CD4-positive, alpha-beta T cell (primary cell): Measurements from ENCODE around the gene TAOK1. TPM values are rescaled to one million over a fixed set of nuclear protein-coding genes. Genes with fewer than 3 reads are reported as not detected.
A peak's percentile ranks its signal among the peaks of the same experiment; 100 is the strongest.

Experiments used
- ATAC-seq: fragments of 200-7000 bp; cut with Tn5 transposase; one replicate; pipeline ENCODE4 v1.10.0; 2022; ENCODE audit warnings: mild to moderate bottlenecking; ENCODE audit not compliant: poor library complexity
- CTCF ChIA-PET: fragments of 350-600 bp; sonication (Branson Sonifier 250); formaldehyde crosslinking; loops from one replicate; lab custom pipeline; 2021; ENCODE audit warnings: antibody characterized with exemption, inconsistent platforms; lab: Charles Lee
- POLR2A ChIA-PET: fragments of 350-600 bp; sonication (Branson Sonifier 250); formaldehyde crosslinking; loops from one replicate; lab custom pipeline; 2021; ENCODE audit warnings: antibody characterized with exemption, inconsistent platforms; lab: Charles Lee
- DNase-seq, 14 experiments: peaks; one replicate each; pipeline ENCODE4 v3.0.0-alpha.2; 2013 to 2020; ENCODE audit warnings: mixed read lengths in 2 of 14
- H3K27ac ChIP-seq, 2 donors: one replicate each; pipeline versions ENCODE4 v1.5.1 to v1.7.0; 2013; ENCODE audit warnings: low read length in 2 of 2, low read depth in 1 of 2, mild to moderate bottlenecking in 1 of 2
- H3K27me3 ChIP-seq, 2 experiments: 1 replicate in 1 of 2; 2 replicates in 1 of 2; pipeline versions ENCODE4 v1.6.1 to v1.7.0; 2013; ENCODE audit warnings: low read length in 2 of 2, control low read depth in 1 of 2, mild to moderate bottlenecking in 1 of 2, moderate library complexity in 1 of 2; ENCODE audit not compliant: insufficient read depth in 2 of 2, control insufficient read depth in 1 of 2
- H3K36me3 ChIP-seq: one replicate; pipeline ENCODE4 v1.6.1; 2013; ENCODE audit warnings: low read length, control low read depth; ENCODE audit not compliant: insufficient read depth
- H3K4me1 ChIP-seq: one replicate; pipeline ENCODE4 v1.6.1; 2013; ENCODE audit warnings: low read length, control low read depth; ENCODE audit not compliant: insufficient read depth
- H3K4me3 ChIP-seq: one replicate; pipeline ENCODE4 v1.5.1; 2013; ENCODE audit warnings: mild to moderate bottlenecking, low read length, moderate library complexity
- H3K9me3 ChIP-seq, 2 experiments: 1 replicate in 1 of 2; 2 replicates in 1 of 2; pipeline versions ENCODE4 v1.6.1 to v1.7.0; 2013; ENCODE audit warnings: low read length in 2 of 2, mild to moderate bottlenecking in 2 of 2, control low read depth in 1 of 2, moderate library complexity in 1 of 2; ENCODE audit not compliant: control insufficient read depth in 1 of 2, insufficient read depth in 1 of 2
- H3K27ac Mint-ChIP-seq: one replicate; pipeline ENCODE4 v1.8.0; 2020; ENCODE audit warnings: mixed read lengths
- H3K27me3 Mint-ChIP-seq: one replicate; pipeline ENCODE4 v1.8.0; 2021; ENCODE audit warnings: mixed read lengths
- H3K36me3 Mint-ChIP-seq: one replicate; pipeline ENCODE4 v1.8.0; 2021; ENCODE audit warnings: low read depth, mixed read lengths
- H3K4me1 Mint-ChIP-seq: one replicate; pipeline ENCODE4 v1.8.0; 2021; ENCODE audit warnings: low read depth, mixed read lengths
- H3K4me3 Mint-ChIP-seq: one replicate; pipeline ENCODE4 v1.8.0; 2020; ENCODE audit warnings: mild to moderate bottlenecking, mixed read lengths
- H3K9me3 Mint-ChIP-seq: one replicate; pipeline ENCODE4 v1.8.0; 2020; ENCODE audit warnings: mixed read lengths
- intact Hi-C, 2 experiments: fragments of 100-400 bp; cut with DNase I in 1 of 2; cut with micrococcal nuclease in 1 of 2; formaldehyde crosslinking; loops; one replicate each; pipeline versions ENCODE4 v1.15.1 to v1.9.0; 2023 to 2025; cut with DNase I, micrococcal nuclease
- total RNA-seq, 174 experiments: library from RNA in 2 of 174; stranded (reverse) in 2 of 174; gene quantifications; one replicate each; pipeline ENCODE4 v1.2.3 and lab custom pipeline; 2021 to 2026
- TF ChIP-seq, protein P1 (sequence below): fragments of 200-600 bp; IDR thresholded peaks from one replicate; pipeline ENCODE4 v1.8.0; 2022; ENCODE audit warnings: antibody characterized with exemption, mild to moderate bottlenecking

Gene TAOK1
- total RNA-seq, 2 experiments from 2014 or later, result 33.1 to 33.8 TPM

DNA sequence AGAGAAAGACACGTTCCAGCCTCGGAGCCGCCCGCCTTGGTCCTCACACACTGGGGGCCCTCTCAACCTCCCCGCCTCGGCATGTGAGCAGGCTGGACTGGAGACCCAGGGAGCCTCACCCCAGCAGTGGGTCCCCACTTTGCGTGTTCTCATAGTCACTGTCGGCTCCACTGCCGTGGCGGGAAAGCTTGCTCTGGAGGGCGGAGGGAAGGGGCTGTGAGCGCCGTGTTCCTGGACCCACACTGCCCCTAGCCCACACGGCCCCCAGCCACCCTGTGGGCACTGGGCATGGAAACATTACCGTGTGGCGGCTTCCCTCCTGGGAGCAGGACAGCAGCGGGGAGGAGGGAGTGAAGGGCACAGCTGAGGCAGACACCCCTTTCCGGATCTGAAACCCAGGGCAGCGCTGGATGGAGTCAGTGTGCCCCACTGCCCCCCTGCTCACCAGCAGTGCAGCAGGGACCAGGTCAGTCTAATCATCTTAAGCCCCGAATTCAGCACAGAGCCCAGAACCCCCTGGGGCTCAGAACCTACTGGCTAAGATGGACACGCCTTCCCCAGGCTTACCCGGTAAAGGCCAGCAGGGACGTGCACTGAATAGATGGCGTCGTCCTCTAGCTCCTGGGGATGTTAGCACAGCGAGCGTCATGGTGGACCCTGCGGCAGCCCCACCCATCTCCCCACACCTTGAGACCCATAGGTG, 185.5 kb downstream of the TAOK1 start:
- Histone ChIP-seq H3K27me3 (no peaks in the 10 kb centered on the region), H3K27ac (no peak overlapping the region), H3K4me3 (no peak overlapping the region), H3K9me3 (no peaks in the 10 kb centered on the region), H3K4me1 (peaks cover 13% of the 10 kb centered on the region), H3K36me3 (peaks cover 71% of the 10 kb centered on the region)
- peak in 1 of 14 experiments; percentile 21 for DNase-seq
- TF ChIP-seq, protein P1, sequence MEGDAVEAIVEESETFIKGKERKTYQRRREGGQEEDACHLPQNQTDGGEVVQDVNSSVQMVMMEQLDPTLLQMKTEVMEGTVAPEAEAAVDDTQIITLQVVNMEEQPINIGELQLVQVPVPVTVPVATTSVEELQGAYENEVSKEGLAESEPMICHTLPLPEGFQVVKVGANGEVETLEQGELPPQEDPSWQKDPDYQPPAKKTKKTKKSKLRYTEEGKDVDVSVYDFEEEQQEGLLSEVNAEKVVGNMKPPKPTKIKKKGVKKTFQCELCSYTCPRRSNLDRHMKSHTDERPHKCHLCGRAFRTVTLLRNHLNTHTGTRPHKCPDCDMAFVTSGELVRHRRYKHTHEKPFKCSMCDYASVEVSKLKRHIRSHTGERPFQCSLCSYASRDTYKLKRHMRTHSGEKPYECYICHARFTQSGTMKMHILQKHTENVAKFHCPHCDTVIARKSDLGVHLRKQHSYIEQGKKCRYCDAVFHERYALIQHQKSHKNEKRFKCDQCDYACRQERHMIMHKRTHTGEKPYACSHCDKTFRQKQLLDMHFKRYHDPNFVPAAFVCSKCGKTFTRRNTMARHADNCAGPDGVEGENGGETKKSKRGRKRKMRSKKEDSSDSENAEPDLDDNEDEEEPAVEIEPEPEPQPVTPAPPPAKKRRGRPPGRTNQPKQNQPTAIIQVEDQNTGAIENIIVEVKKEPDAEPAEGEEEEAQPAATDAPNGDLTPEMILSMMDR, result no peak
- H3K4me3 Mint-ChIP-seq, result no peak overlapping the region
- H3K4me1 Mint-ChIP-seq, result peaks cover 13% of the 10 kb centered on the region
- peaks cover 50% of the 10 kb centered on the region for H3K36me3 Mint-ChIP-seq
- CTCF ChIA-PET, result interaction anchor here (1.2 to 7.8 kb wide), 2 partner anchors 37 to 42 kb away, joined by 4 to 48 read pairs; no protein-coding TSS in a partner anchor
- ATAC-seq, result no peak
- intact Hi-C loops, result loop anchor here in 1 of 2 experiments (10.0 kb wide), 1 partner anchor 899 kb away; the partner anchor contains the start of gene GOSR1
- H3K9me3 Mint-ChIP-seq, result no peaks in the 10 kb centered on the region
- no peak overlapping the region for H3K27ac Mint-ChIP-seq
- POLR2A ChIA-PET, result no interaction called here
- H3K27me3 Mint-ChIP-seq, result no peaks in the 10 kb centered on the region

DNA sequence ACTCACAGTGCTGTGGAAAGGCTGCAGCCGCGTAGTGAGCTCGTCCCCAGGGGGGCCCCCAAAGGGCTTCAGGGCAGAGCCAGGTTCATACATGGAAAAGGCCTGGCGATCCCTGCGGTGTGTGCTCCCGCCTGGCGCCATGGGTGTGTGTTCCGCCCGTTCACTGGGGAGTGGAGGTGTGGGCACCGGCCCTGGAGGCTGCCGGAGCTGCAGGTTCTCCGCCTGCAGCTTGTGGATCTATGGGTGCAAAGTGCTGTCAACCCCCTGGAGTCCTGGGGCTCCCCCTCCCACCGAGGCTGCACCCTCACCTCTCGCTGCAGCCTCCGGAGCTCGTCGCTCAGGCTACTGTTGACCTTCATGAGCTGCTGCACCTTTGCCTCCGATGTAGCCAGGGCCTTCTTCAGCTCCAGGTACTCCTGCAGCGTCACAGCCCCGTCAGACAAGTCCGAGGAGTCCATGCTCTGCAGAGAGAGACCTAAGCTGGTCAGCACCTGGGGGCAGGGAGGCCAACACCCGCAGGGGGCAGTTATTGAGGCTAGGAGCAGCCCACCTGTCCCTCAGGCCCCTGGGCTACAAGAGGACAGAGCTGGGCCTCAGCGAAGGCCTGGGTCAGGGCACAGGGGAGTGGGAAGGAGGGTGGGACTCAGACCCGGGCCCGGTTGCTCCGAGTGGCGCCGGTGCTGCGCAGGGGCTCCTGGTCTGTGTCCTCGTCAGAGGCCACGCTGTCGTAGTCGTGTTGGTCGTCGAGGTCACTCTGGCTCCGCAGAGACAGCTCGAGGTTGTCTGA, 186.2 kb downstream of the TAOK1 start:
- H3K4me1 Mint-ChIP-seq, result peaks cover 6% of the 10 kb centered on the region
- peaks cover 77% of the 10 kb centered on the region for H3K36me3 ChIP-seq

DNA sequence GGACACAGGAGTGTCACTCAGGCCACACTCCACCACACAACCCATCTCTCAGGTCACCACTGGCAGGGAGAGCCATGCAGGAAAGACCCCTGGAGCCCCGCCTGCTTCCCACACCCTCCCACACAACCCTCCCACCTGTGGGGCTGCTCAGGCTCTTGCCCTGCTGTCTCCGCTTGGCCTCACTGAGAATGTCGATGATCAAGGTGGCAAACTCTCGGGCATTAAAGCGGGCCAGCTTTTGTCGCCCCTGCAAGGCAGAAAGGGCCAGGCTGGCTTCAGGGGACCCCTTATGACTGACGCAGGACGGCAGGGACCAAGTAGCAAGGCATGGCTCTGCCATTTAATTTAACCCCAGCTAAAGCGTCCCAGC, 186.8 kb downstream of the TAOK1 start:
- intact Hi-C loops, result loop anchor here in 1 of 2 experiments (10.0 kb wide), 1 partner anchor 898 kb away; the partner anchor contains the start of gene GOSR1
- no peak overlapping the region for H3K27ac Mint-ChIP-seq
- TF ChIP-seq, protein P1, result no peak
- no peaks in the 10 kb centered on the region for H3K27me3 Mint-ChIP-seq
- H3K4me1 Mint-ChIP-seq, result peaks cover 6% of the 10 kb centered on the region
- ATAC-seq (no peak), DNase-seq (peak in 1 of 14 experiments; percentile 26)
- Histone ChIP-seq H3K27me3 (no peaks in the 10 kb centered on the region), H3K36me3 (peaks cover 79% of the 10 kb centered on the region), H3K4me3 (no peak overlapping the region), H3K9me3 (no peaks in the 10 kb centered on the region), H3K4me1 (peaks cover 17% of the 10 kb centered on the region), H3K27ac (no peak overlapping the region)
- no peaks in the 10 kb centered on the region for H3K9me3 Mint-ChIP-seq
- H3K36me3 Mint-ChIP-seq, result peaks cover 51% of the 10 kb centered on the region
- POLR2A ChIA-PET, result interaction anchor here (1.0 kb wide), 1 partner anchor 40 kb away, joined by 5 read pairs; no protein-coding TSS in a partner anchor
- H3K4me3 Mint-ChIP-seq, result no peak overlapping the region
- CTCF ChIA-PET, result interaction anchor here (1.2 to 7.8 kb wide), 3 partner anchors 15 to 41 kb away, joined by 4 to 48 read pairs (median 4); no protein-coding TSS in a partner anchor

More for the DNA sequence above, 186.2 kb downstream of the TAOK1 start:
- Histone ChIP-seq H3K27ac (no peak overlapping the region), H3K9me3 (no peaks in the 10 kb centered on the region), H3K4me1 (peaks cover 17% of the 10 kb centered on the region), H3K27me3 (no peaks in the 10 kb centered on the region), H3K4me3 (no peak overlapping the region)
- POLR2A ChIA-PET, result interaction anchor here (1.0 kb wide), 1 partner anchor 41 kb away, joined by 5 read pairs; no protein-coding TSS in a partner anchor
- CTCF ChIA-PET, result interaction anchor here (1.2 to 7.8 kb wide), 3 partner anchors 15 to 41 kb away, joined by 4 to 48 read pairs (median 4); no protein-coding TSS in a partner anchor
- no peaks in the 10 kb centered on the region for H3K9me3 Mint-ChIP-seq
- H3K4me3 Mint-ChIP-seq, result no peak overlapping the region
- H3K36me3 Mint-ChIP-seq, result peaks cover 50% of the 10 kb centered on the region
- no peak for ATAC-seq
- intact Hi-C loops, result loop anchor here in 1 of 2 experiments (10.0 kb wide), 1 partner anchor 898 kb away; the partner anchor contains the start of gene GOSR1
- DNase-seq, result peak in 1 of 14 experiments; percentile 23
- H3K27me3 Mint-ChIP-seq, result no peaks in the 10 kb centered on the region
- no peak overlapping the region for H3K27ac Mint-ChIP-seq
- TF ChIP-seq, protein P1, result no peak
